GM19455 (cell line): Measurements from ENCODE around the gene SMURF2.
"Not testable (repeated sequence)": the region's sequence is repeated elsewhere in the genome, so short reads cannot be mapped to it uniquely, and the experiment has no call there.

Experiments
- ATAC-seq: cut with Tn5 transposase; IDR thresholded peaks from one replicate; pipeline ENCODE4 v1.9.1; 2021; ENCODE audit not compliant: unreplicated experiment

The SMURF2 gene

GRCh38 chr17:64632606-64633005 is 29.5 kb downstream of the SMURF2 start:
- no peak for ATAC-seq

- ATAC-seq, result no peak
Observed at GRCh38 chr17:64632194-64632593, 29.9 kb downstream of the SMURF2 start.

GRCh38 chr17:64630309-64631223 is 31.5 kb downstream of the SMURF2 start:
- ATAC-seq, result no peak

- ATAC-seq, result no peak
Observed at GRCh38 chr17:64628641-64629040, 33.5 kb downstream of the SMURF2 start.

- ATAC-seq, result no peak
Observed at GRCh38 chr17:64627797-64628196, 34.3 kb downstream of the SMURF2 start.

GRCh38 chr17:64626827-64627226 is 35.3 kb downstream of the SMURF2 start:
- no peak for ATAC-seq

GRCh38 chr17:64625541-64625940 is 36.6 kb downstream of the SMURF2 start:
- ATAC-seq, result no peak

- no peak for ATAC-seq
Observed at GRCh38 chr17:64622931-64623654, 39.0 kb downstream of the SMURF2 start.

GRCh38 chr17:64621772-64622171 is 40.3 kb downstream of the SMURF2 start:
- no peak for ATAC-seq

GRCh38 chr17:64618848-64619247 is 43.3 kb downstream of the SMURF2 start:
- no peak for ATAC-seq

GRCh38 chr17:64617125-64617780 is 44.9 kb downstream of the SMURF2 start:
- no peak for ATAC-seq

- ATAC-seq, result no peak
Observed at GRCh38 chr17:64615028-64615677, 47.0 kb downstream of the SMURF2 start.

- no peak for ATAC-seq
Observed at GRCh38 chr17:64614266-64615027, 47.7 kb downstream of the SMURF2 start.

GRCh38 chr17:64611369-64611768 is 50.7 kb downstream of the SMURF2 start:
- ATAC-seq, result no peak

- ATAC-seq, result not testable (repeated sequence)
Observed at GRCh38 chr17:64610244-64610643, 51.9 kb downstream of the SMURF2 start.

GRCh38 chr17:64608571-64608981 is 53.5 kb downstream of the SMURF2 start:
- ATAC-seq, result no peak

- ATAC-seq, result no peak
Observed at GRCh38 chr17:64607862-64608565, 54.1 kb downstream of the SMURF2 start.

- ATAC-seq, result not testable (repeated sequence)
Observed at GRCh38 chr17:64604532-64604931, 57.6 kb downstream of the SMURF2 start.

- no peak for ATAC-seq
Observed at GRCh38 chr17:64603987-64604386, 58.1 kb downstream of the SMURF2 start.

GRCh38 chr17:64599827-64600226 is 62.3 kb downstream of the SMURF2 start:
- peak; percentile 12 for ATAC-seq
